Epithelial cell of esophagus (primary cell): ENCODE measurements around the gene ARMC2.
A peak's percentile ranks its signal among the peaks of the same experiment; 100 is the strongest.
"Not testable (repeated sequence)": the region's sequence is repeated elsewhere in the genome, so short reads cannot be mapped to it uniquely, and the experiment has no call there.

Source experiments
- DNase-seq: peaks from one replicate; pipeline ENCODE4 v3.0.0; 2010; ENCODE audit warnings: low read depth
- H3K4me3 ChIP-seq: 2 replicates; pipeline ENCODE4 v1.5.1; 2011; ENCODE audit warnings: mild to moderate bottlenecking, low read length, control low read depth
- TF ChIP-seq, protein P1 (sequence below): IDR thresholded peaks from 2 replicates; pipeline ENCODE4 v1.5.1; 2011; ENCODE audit warnings: low read depth, mild to moderate bottlenecking, low read length, control low read depth, inconsistent platforms; ENCODE audit not compliant: insufficient read depth; ENCODE audit errors: missing control alignments

The ARMC2 gene

DNA sequence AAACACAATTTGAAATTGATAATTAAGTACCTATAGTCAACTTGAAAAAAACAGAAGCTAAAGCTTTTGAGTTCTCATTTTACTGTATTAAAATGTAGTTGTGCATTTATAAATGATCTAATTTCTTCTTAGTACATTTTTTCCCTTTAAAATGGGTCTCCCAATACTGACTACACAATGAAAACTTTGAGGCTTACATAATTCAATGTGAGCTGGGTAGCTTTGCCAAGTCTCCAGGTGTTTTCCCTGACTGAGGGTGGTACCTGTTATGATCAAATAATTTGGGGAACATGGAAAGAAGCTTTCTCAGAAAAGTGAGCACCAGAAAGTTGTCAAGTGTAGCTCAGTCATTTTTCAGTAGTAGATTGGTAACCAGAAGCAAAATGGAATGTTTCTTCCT lies 74.3 kb downstream of the ARMC2 start:
- H3K4me3 ChIP-seq: no peak overlapping the region
- DNase-seq: no peak
- TF ChIP-seq, protein P1, sequence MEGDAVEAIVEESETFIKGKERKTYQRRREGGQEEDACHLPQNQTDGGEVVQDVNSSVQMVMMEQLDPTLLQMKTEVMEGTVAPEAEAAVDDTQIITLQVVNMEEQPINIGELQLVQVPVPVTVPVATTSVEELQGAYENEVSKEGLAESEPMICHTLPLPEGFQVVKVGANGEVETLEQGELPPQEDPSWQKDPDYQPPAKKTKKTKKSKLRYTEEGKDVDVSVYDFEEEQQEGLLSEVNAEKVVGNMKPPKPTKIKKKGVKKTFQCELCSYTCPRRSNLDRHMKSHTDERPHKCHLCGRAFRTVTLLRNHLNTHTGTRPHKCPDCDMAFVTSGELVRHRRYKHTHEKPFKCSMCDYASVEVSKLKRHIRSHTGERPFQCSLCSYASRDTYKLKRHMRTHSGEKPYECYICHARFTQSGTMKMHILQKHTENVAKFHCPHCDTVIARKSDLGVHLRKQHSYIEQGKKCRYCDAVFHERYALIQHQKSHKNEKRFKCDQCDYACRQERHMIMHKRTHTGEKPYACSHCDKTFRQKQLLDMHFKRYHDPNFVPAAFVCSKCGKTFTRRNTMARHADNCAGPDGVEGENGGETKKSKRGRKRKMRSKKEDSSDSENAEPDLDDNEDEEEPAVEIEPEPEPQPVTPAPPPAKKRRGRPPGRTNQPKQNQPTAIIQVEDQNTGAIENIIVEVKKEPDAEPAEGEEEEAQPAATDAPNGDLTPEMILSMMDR: no peak

DNA sequence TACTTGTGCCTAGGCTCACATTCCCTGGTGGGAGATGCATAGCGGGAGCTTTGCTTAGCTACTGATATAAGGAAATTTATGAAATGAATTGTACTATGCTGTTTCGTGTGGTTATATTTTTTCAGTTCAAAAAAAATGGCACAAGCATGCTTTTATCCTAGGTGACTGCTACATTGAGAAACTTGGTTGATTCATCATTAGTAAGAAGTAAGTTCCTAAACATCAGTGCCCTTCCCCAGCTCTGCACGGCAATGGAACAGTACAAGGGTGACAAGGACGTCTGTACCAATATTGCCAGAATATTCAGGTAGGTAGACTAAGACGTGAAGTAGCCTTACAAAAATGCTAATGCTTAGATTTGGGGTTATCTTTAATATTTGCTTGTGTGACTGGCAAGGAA lies 79.7 kb downstream of the ARMC2 start:
- no peak overlapping the region for H3K4me3 ChIP-seq
- TF ChIP-seq, protein P1: no peak
- peak; percentile 74 for DNase-seq

DNA sequence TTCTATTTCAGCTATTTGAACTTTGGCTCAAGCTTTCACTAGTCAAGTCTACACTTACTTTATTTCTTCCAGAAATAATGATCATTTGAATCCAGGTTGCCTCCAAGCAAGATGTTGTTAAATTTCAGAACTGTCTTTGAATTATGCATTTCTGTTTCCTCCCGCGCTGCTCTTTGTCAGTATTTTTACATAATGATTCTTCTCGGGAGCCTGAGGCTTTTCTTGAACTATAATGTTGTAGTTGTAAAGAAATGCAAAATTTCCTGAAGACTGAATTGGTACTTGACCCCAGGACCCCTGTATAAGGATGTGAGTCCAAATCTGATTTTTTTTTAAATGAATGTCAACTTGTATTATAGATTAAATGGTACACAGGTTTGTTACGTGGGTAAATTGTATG lies 80.4 kb downstream of the ARMC2 start:
- DNase-seq: no peak
- TF ChIP-seq, protein P1: no peak

DNA sequence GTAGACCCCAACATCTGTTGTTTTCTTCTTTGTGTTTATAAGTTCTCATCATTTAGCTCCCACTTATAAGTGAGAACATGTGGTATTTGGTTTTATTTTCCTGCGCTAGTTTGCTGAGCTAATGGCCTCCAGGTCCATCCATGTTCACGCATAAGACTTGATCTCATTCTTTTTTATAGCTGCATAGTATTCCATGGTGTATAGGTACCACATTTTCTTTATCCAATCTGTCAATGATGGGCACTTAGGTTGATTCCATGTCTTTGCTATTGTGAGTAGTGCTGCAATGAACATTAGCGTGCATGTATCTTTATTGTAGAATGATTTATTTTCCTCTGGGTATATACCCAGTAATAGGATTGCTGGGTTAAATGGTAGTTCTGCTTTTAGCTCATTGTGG lies 82.9 kb downstream of the ARMC2 start:
- not testable (repeated sequence) for DNase-seq, H3K4me3 ChIP-seq

More for the DNA sequence above, 80.4 kb downstream of the ARMC2 start:
- no peak overlapping the region for H3K4me3 ChIP-seq

DNA sequence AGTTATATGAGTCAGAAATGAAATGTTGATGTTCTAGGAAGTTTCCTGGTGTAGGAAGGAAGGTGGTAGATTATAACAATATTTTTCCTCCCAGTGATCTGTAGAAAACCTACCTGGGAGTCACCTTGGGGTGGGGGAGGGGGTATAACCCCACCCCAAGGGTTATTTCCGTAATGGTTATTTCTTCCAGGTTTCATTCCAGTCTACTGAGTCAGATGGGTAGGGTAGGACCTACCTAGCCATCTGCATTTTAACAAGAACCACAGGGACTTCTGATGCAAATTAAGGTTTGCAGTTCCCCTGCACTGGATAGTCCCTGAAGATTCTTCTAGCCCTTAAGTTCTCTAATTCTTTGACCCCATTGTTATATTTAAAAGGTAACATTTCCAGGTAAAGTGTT lies 88.9 kb downstream of the ARMC2 start:
- no peak overlapping the region for H3K4me3 ChIP-seq
- TF ChIP-seq, protein P1: no peak
- peak; percentile 46 for DNase-seq

DNA sequence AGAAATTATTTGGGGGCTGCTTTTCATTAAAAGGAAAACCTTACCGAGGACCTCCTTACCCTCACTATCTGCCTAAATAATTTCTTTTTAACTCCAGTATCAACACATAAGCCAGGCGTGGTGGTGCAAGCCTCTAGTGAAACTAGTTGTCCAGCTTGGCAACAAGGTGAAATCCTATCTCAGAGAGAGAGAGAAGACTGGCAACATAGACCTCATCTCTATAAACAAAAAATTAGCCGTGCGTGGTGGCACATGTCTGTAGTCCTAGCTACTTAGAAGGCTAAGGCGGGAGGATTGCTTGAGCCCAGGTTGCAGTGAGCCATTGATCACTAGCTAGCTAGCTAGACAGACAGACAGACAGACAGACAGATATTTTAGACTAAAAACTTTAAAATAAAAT lies 92.5 kb downstream of the ARMC2 start:
- TF ChIP-seq, protein P1: no peak
- DNase-seq: peak; percentile 35
- no peak overlapping the region for H3K4me3 ChIP-seq

DNA sequence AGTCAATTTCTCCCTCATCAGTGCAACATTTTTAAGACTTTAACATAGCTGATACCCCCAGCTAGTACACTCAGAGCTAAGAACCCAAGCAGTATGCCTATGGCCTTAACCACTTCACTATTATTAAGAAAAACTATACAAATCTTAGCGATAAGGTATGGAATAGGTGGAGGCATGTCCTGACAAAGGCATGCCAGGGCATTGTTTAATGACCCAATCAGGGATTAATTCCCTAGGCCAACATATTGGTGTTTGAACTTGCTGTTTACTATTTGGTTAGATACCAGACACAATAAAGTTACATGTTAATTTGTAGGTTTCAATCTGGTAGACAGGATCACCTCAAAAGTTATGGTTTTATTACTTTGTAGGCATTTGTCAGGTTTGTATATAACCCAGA lies 93.1 kb downstream of the ARMC2 start:
- peak; percentile 73 for DNase-seq
- no peak overlapping the region for H3K4me3 ChIP-seq
- TF ChIP-seq, protein P1: no peak

DNA sequence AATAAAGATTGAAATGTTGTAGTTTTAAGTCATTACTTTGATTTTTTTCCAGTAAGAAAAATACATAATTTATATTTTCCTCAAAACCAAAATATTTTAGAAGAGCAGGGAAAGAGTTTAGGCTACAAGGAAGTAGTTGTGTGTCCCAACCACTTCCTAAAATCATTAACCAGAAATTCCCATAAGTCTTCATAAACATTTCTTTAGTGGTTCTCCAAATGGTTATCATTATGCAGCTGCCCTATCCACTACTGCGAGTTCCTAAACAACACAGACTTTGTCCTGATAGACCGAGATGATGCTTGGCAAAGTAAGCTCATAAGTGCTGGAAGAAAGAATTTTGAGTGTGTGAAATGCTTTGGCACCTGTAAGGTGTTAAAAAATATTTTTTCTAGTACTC lies 93.6 kb downstream of the ARMC2 start:
- no peak overlapping the region for H3K4me3 ChIP-seq
- TF ChIP-seq, protein P1: no peak
- DNase-seq: no peak
